PC-3 (cell line): ENCODE data around the gene TRIM45. TPM values are rescaled to one million over a fixed set of nuclear protein-coding genes. Genes with fewer than 3 reads are reported as not detected.

Source experiments
- ATAC-seq: fragments of 200-7000 bp; cut with Tn5 transposase; 2 replicates; pipeline ENCODE4 v1.9.1; 2020; ENCODE audit warnings: mild to moderate bottlenecking, moderate library complexity
- BruUV-seq: library from RNA; stranded (reverse); fragments of 400-500 nt; replicated peaks from 2 replicates; lab custom pipeline; 2021; lab: Mats Ljungman, UMichigan
- CTCF ChIA-PET: fragments of 300-600 bp; sonication (Branson Sonifier 250); formaldehyde crosslinking; loops from one replicate; lab custom pipeline; 2022; ENCODE audit warnings: antibody characterized with exemption; lab: Charles Lee
- POLR2A ChIA-PET: fragments of 300-600 bp; sonication (Branson Sonifier 250); formaldehyde crosslinking; loops from one replicate; lab custom pipeline; 2022; ENCODE audit warnings: antibody characterized with exemption; ENCODE audit not compliant: unreplicated experiment; lab: Charles Lee
- DNase-seq: peaks from one replicate; pipeline ENCODE4 v3.0.0-alpha.2; 2015
- H2AFZ ChIP-seq: fragments of 300-600 bp; sonication (generic); 2 replicates; pipeline ENCODE4 v1.6.0; 2016; ENCODE audit warnings: antibody characterized with exemption, low read length
- H3F3A ChIP-seq: fragments of 300-600 bp; sonication (generic); one replicate; pipeline ENCODE4 v1.6.0; 2017; ENCODE audit warnings: antibody characterized with exemption, low read length, control low read depth, mild to moderate bottlenecking; ENCODE audit not compliant: unreplicated experiment
- H3K27ac ChIP-seq: fragments of 300-600 bp; sonication (generic); 2 replicates; pipeline ENCODE4 v1.5.1; 2016; ENCODE audit warnings: mild to moderate bottlenecking, low read length
- H3K27me3 ChIP-seq: fragments of 300-600 bp; sonication (generic); 2 replicates; pipeline ENCODE4 v1.6.1; 2016; ENCODE audit warnings: low read length, mixed read lengths
- H3K36me3 ChIP-seq: fragments of 300-600 bp; sonication (generic); 2 replicates; pipeline ENCODE4 v1.6.1; 2016; ENCODE audit warnings: low read depth, mixed run types, low read length, mixed read lengths
- H3K4me1 ChIP-seq: fragments of 300-600 bp; sonication (generic); 2 replicates; pipeline ENCODE4 v1.5.1; 2016; ENCODE audit warnings: low read length; ENCODE audit not compliant: insufficient read depth
- H3K4me2 ChIP-seq: fragments of 300-600 bp; sonication (generic); 2 replicates; pipeline ENCODE4 v1.6.0; 2016; ENCODE audit warnings: low read length
- H3K4me3 ChIP-seq: fragments of 300-600 bp; sonication (generic); 2 replicates; pipeline ENCODE4 v1.5.1; 2016; ENCODE audit warnings: mild to moderate bottlenecking, low read length, mixed read lengths
- H3K79me2 ChIP-seq: fragments of 300-600 bp; sonication (generic); 2 replicates; pipeline ENCODE4 v1.6.1; 2017; ENCODE audit warnings: low read length, mixed read lengths
- H3K9ac ChIP-seq: fragments of 300-600 bp; sonication (generic); 2 replicates; pipeline ENCODE4 v1.6.0; 2016; ENCODE audit warnings: mild to moderate bottlenecking, low read length
- H3K9me2 ChIP-seq: fragments of 300-600 bp; sonication (generic); replicated peaks from 2 replicates; pipeline ENCODE4 v1.6.1; 2016; ENCODE audit warnings: mixed run types, low read length, mixed read lengths
- H3K9me3 ChIP-seq: fragments of 300-600 bp; sonication (generic); 2 replicates; pipeline ENCODE4 v1.6.1; 2016; ENCODE audit warnings: low read length, mixed read lengths
- H4K20me1 ChIP-seq: fragments of 300-600 bp; sonication (generic); 2 replicates; pipeline ENCODE4 v1.6.1; 2016; ENCODE audit warnings: low read length, mixed read lengths
- CTCF ChIP-seq: fragments of 300-600 bp; sonication (generic); conservative IDR thresholded peaks from 2 replicates; pipeline ENCODE4 v1.5.1; 2017; ENCODE audit warnings: antibody characterized with exemption, low read depth, mild to moderate bottlenecking, low read length
- EZH2 ChIP-seq: fragments of 300-600 bp; sonication (generic); IDR thresholded peaks from one replicate; pipeline ENCODE4 v1.6.1; 2017; ENCODE audit warnings: antibody characterized with exemption, mild to moderate bottlenecking, low read length; ENCODE audit not compliant: unreplicated experiment
- EZH2phosphoT487 ChIP-seq: fragments of 300-600 bp; sonication (generic); IDR thresholded peaks from 2 replicates; pipeline ENCODE4 v1.6.1; 2018; ENCODE audit warnings: mild to moderate bottlenecking, antibody characterized with exemption, low read length, borderline replicate concordance
- intact Hi-C: fragments of 100-400 bp; cut with micrococcal nuclease; formaldehyde crosslinking; loops from 2 replicates; pipeline ENCODE4 v1.9.0; 2023
- total RNA-seq: library from RNA; depleted of rRNA; stranded (reverse); fragments of >200 nt; gene quantifications from 2 replicates; pipeline ENCODE4 v1.2.3, GENCODE V29; 2014

Gene TRIM45
- total RNA-seq, 1 experiment from 2014 or later: 4.3 TPM

GRCh38 chr1:117137281-117137855 is 15.8 kb upstream of the TRIM45 start:
- TF ChIP-seq EZH2phosphoT487: no peak
- no peak for TF ChIP-seq CTCF
- no peak for TF ChIP-seq EZH2
- CTCF ChIA-PET: no interaction called here
- H3K9ac ChIP-seq: no peak overlapping the region
- no peak overlapping the region for H3K27ac ChIP-seq
- H4K20me1 ChIP-seq: no peaks in the 10 kb centered on the region
- no peaks in the 10 kb centered on the region for H3K9me3 ChIP-seq
- no TSS peak for BruUV-seq
- DNase-seq (no peak), ATAC-seq (no peak)
- H3K36me3 ChIP-seq: no peaks in the 10 kb centered on the region
- H3K9me2 ChIP-seq: no peaks in the 10 kb centered on the region
- no peaks in the 10 kb centered on the region for H3K27me3 ChIP-seq
- no peaks in the 10 kb centered on the region for H3F3A ChIP-seq
- H3K4me2 ChIP-seq: no peak overlapping the region
- H3K4me1 ChIP-seq: no peaks in the 10 kb centered on the region
- intact Hi-C loops: no loop called here
- POLR2A ChIA-PET: no interaction called here
- no peaks in the 10 kb centered on the region for H3K79me2 ChIP-seq
- no peak overlapping the region for H3K4me3 ChIP-seq
- H2AFZ ChIP-seq: no peak overlapping the region

- TF ChIP-seq EZH2 (no peak), CTCF (no peak), EZH2phosphoT487 (no peak)
- no peak overlapping the region for H3K4me2 ChIP-seq
- H3K27ac ChIP-seq: no peak overlapping the region
- no peaks in the 10 kb centered on the region for H4K20me1 ChIP-seq
- H3K4me1 ChIP-seq: no peaks in the 10 kb centered on the region
- intact Hi-C loops: no loop called here
- H3K9ac ChIP-seq: no peak overlapping the region
- H3K27me3 ChIP-seq: no peaks in the 10 kb centered on the region
- H2AFZ ChIP-seq: no peak overlapping the region
- CTCF ChIA-PET: no interaction called here
- H3F3A ChIP-seq: no peaks in the 10 kb centered on the region
- no peaks in the 10 kb centered on the region for H3K9me3 ChIP-seq
- ATAC-seq (no peak), DNase-seq (no peak)
- H3K36me3 ChIP-seq: no peaks in the 10 kb centered on the region
- H3K9me2 ChIP-seq: no peaks in the 10 kb centered on the region
- POLR2A ChIA-PET: no interaction called here
- H3K79me2 ChIP-seq: no peaks in the 10 kb centered on the region
- no peak overlapping the region for H3K4me3 ChIP-seq
- BruUV-seq: no TSS peak
Measured at GRCh38 chr1:117136749-117137148, 15.2 kb upstream of the TRIM45 start.

GRCh38 chr1:117135329-117135728 is 13.8 kb upstream of the TRIM45 start:
- no peaks in the 10 kb centered on the region for H3K36me3 ChIP-seq
- intact Hi-C loops: no loop called here
- TF ChIP-seq CTCF (no peak), EZH2 (no peak), EZH2phosphoT487 (no peak)
- DNase-seq (no peak), ATAC-seq (no peak)
- POLR2A ChIA-PET: no interaction called here
- no peak overlapping the region for H3K4me3 ChIP-seq
- no peaks in the 10 kb centered on the region for H3K27me3 ChIP-seq
- no peaks in the 10 kb centered on the region for H3K79me2 ChIP-seq
- no peak overlapping the region for H2AFZ ChIP-seq
- CTCF ChIA-PET: interaction anchor here (0.6 kb wide), 1 partner anchor 13 kb away, joined by 4 read pairs; no protein-coding TSS in a partner anchor
- no peak overlapping the region for H3K4me2 ChIP-seq
- BruUV-seq: no TSS peak
- no peaks in the 10 kb centered on the region for H3K9me3 ChIP-seq
- H3F3A ChIP-seq: no peaks in the 10 kb centered on the region
- no peak overlapping the region for H3K9ac ChIP-seq
- no peaks in the 10 kb centered on the region for H4K20me1 ChIP-seq
- H3K9me2 ChIP-seq: no peaks in the 10 kb centered on the region
- H3K4me1 ChIP-seq: no peaks in the 10 kb centered on the region
- H3K27ac ChIP-seq: no peak overlapping the region
